ENCODE measurements around the gene SMAD7.
"Not testable (repeated sequence)": the region's sequence is repeated elsewhere in the genome, so short reads cannot be mapped to it uniquely, and the experiment has no call there.

SMAD7 gene

GRCh38 chr18:48875314-48875941 lies 75.3 kb downstream of the SMAD7 start:
- no peak for DNase-seq

DNA sequence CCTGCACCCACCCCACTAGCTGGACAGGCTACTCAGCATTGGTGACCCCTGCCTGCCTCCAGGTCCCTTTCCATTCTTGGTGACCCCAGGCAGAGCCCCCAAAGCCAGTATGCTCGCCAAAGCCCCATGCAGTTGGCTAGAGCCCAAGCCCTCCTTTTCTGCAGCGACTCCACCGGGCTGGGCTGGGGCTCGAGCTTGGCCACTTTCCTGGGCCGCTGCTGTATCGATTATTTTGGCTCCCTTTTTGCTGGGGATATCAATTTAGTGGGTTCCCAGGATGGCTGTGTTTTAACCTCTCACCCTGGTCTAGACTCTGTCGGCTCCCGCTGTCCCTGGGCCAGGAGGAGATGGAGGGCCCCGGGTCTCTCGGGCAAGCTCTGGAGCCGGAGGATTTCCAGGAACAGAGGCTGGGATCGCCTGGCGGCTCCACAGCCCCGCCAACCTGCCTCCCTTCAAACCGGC lies 76.0 kb downstream of the SMAD7 start:
- DNase-seq = no peak

GRCh38 chr18:48874233-48874632 lies 76.5 kb downstream of the SMAD7 start:
- no peak for DNase-seq

GRCh38 chr18:48872234-48873145 lies 78.3 kb downstream of the SMAD7 start:
- DNase-seq = no peak

DNA sequence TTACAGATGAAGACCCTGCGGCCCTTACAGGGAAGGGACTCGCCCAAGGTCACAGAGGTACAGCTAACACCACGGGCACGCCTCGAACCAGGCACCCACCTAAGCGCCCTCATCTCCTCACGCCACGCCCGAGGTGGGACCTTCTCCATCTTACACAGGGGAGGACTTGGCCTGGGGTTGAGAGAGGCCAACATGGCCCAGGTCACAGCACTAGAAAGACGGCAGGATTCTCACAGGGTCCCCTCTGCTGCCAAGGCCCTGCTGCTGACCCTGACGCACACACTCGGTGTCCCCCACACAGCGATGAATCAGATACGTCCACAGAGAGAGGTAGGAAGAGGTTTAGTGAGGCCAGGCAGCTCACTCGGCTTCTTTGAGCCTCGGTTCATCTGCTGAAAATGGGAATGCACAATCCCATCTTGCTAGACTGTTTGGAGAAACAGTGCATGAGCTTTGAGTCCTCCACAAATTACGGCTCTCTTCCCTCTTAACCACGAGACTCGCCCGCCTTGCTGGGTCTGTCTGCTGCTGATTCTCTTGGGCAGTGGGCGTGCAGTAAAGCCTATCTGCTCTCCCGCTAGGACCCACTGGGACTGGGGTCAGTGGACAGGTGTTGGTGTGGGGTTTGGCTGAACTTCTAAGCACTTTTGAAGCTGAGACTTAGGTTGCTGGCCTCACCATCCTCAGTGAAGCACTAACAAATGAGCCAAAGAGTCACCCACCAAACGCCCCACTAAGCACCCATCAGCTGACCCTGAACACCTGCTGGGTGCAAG lies 79.2 kb downstream of the SMAD7 start:
- DNase-seq = no peak

- not testable (repeated sequence) for DNase-seq
Observed at GRCh38 chr18:48870926-48871325, 79.8 kb downstream of the SMAD7 start.

Data from GOT3 (cell line).